Measurements from ENCODE around the gene RHEX. TPM values are rescaled to one million over a fixed set of nuclear protein-coding genes. Genes with fewer than 3 reads are reported as not detected.
A peak's percentile ranks its signal among the peaks of the same experiment; 100 is the strongest.
"Not testable (repeated sequence)": the region's sequence is repeated elsewhere in the genome, so short reads cannot be mapped to it uniquely, and the experiment has no call there.

The RHEX gene
- total and polyA plus RNA-seq, 2 of the 13 experiments (the other 11 are each of a cell fraction or from before 2014, with no cell fraction given): 1.4 to 2.7 TPM

- 0 out of 2 replicates have a peak, but pooled peaks have one; percentile 35 for TF ChIP-seq ETV5 (CRISPR knock-in tag; IDR thresholded peaks at IDR 0.05; ENCODE audit: borderline replicate concordance)
- peak; percentile 85; the same call in 1 of the 2 replicates for TF ChIP-seq ZFP90 (CRISPR knock-in tag; IDR thresholded peaks at IDR 0.05; ENCODE audit: borderline replicate concordance)
- peak; percentile 48 for TF ChIP-seq HNF1A (IDR thresholded peaks at IDR 0.05; ENCODE audit: low read depth)
- peak; percentile 83; the same call in 1 of the 2 replicates for TF ChIP-seq HNF1A (CRISPR knock-in tag; IDR thresholded peaks at IDR 0.05; ENCODE audit: borderline replicate concordance)
- TF ChIP-seq KMT2A (CRISPR knock-in tag; IDR thresholded peaks at IDR 0.05): peak; percentile 82; the same call in 1 of the 2 replicates
- not testable (repeated sequence) for TF ChIP-seq GABPA (IDR thresholded peaks at IDR 0.05; ENCODE audit: low read depth, low read length)
- TF ChIP-seq GABPA (CRISPR knock-in tag; IDR thresholded peaks at IDR 0.05; ENCODE audit: low read depth): peak; percentile 7; the same call in 1 of the 2 replicates
- peak; percentile 61 for TF ChIP-seq ZNF629 (CRISPR knock-in tag; conservative IDR thresholded peaks at IDR 0.05)
- peak; percentile 87; the same call in 1 of the 2 replicates for TF ChIP-seq TP53 (CRISPR knock-in tag; conservative IDR thresholded peaks at IDR 0.05)
- peak; percentile 86 for TF ChIP-seq ZFY (CRISPR knock-in tag; IDR thresholded peaks at IDR 0.05)
- TF ChIP-seq CTCF (CRISPR knock-in tag; IDR thresholded peaks at IDR 0.05): peak; percentile 11; the same call in 1 of the 2 replicates
- TF ChIP-seq ZNF644 (CRISPR knock-in tag; IDR thresholded peaks at IDR 0.05; ENCODE audit: low read depth): peak; percentile 95
- TF ChIP-seq MED8 (CRISPR knock-in tag; IDR thresholded peaks at IDR 0.05; ENCODE audit: insufficient replicate concordance): peak; percentile 54
- TF ChIP-seq HOXA3 (CRISPR knock-in tag; IDR thresholded peaks at IDR 0.05): peak; percentile 90
- TF ChIP-seq ZBTB3 (CRISPR knock-in tag; IDR thresholded peaks at IDR 0.05; ENCODE audit: borderline replicate concordance, low read depth): 0 out of 2 replicates have a peak, but pooled peaks have one; percentile 23
- TF ChIP-seq SALL2 (CRISPR knock-in tag; IDR thresholded peaks at IDR 0.05): peak; percentile 97
- TF ChIP-seq FOXK1 (CRISPR knock-in tag; IDR thresholded peaks at IDR 0.05; ENCODE audit: borderline replicate concordance, low read depth): peak; percentile 41; the same call in 1 of the 2 replicates
- TF ChIP-seq FOXA3 (CRISPR knock-in tag; IDR thresholded peaks at IDR 0.05): peak; percentile 57; the same call in 1 of the 2 replicates
- peak; percentile 55 for TF ChIP-seq IRF2 (CRISPR knock-in tag; IDR thresholded peaks at IDR 0.05)
- TF ChIP-seq SALL1 (CRISPR knock-in tag; IDR thresholded peaks at IDR 0.05): peak; percentile 84
- TF ChIP-seq HOMEZ (CRISPR knock-in tag; IDR thresholded peaks at IDR 0.05; ENCODE audit: low read depth): peak; percentile 58
- TF ChIP-seq TCF7 (IDR thresholded peaks at IDR 0.05; ENCODE audit: low read depth): peak; percentile 40; the same call in 1 of the 2 replicates
- peak; percentile 69 for TF ChIP-seq ZNF331 (CRISPR knock-in tag; IDR thresholded peaks at IDR 0.05)
Measured at GRCh38 chr1:206055639-206056323, 2.8 kb downstream of the RHEX start (continued).

Data from HepG2 (cell line).